IPS DF 6.9 (cell line): ENCODE results near the gene CRAMP1.

Experiments used
- DNase-seq: peaks from one replicate; pipeline ENCODE4 v3.0.0-alpha.2; 2013; ENCODE audit warnings: low read depth, low spot score
- H3K27ac ChIP-seq: one replicate; pipeline ENCODE4 v1.5.1; 2013; ENCODE audit warnings: low read length, control low read depth
- H3K27me3 ChIP-seq: 2 replicates; pipeline ENCODE4 v1.6.1; 2013; ENCODE audit warnings: mild to moderate bottlenecking, low read length; ENCODE audit not compliant: control insufficient read depth, insufficient read depth
- H3K36me3 ChIP-seq: 2 replicates; pipeline ENCODE4 v1.6.1; 2013; ENCODE audit warnings: low read length; ENCODE audit not compliant: control insufficient read depth, insufficient read depth
- H3K4me1 ChIP-seq: 2 replicates; pipeline ENCODE4 v1.6.1; 2013; ENCODE audit warnings: low read length; ENCODE audit not compliant: control insufficient read depth, insufficient read depth
- H3K4me3 ChIP-seq: 2 replicates; pipeline ENCODE4 v1.5.1; 2013; ENCODE audit warnings: mild to moderate bottlenecking, low read length
- H3K9me3 ChIP-seq: 2 replicates; pipeline ENCODE4 v1.6.1; 2013; ENCODE audit warnings: low read length, inconsistent platforms; ENCODE audit not compliant: control insufficient read depth, insufficient read depth
- WGBS: extraction: QIAGEN DNeasy Blood & Tissue Kit; methylation state at CpG from one replicate; pipeline ENCODE4 v1.1.7; 2013; ENCODE audit warnings: mixed read lengths, missing lambda C conversion rate; ENCODE audit not compliant: insufficient read length, insufficient coverage; 5-methylcytosine and 5-hydroxymethylcytosine counted together

The CRAMP1 gene

GRCh38 chr16:1632638-1632970 is 20.4 kb downstream of the CRAMP1 start:
- Histone ChIP-seq H3K36me3 (peaks cover 12% of the 10 kb centered on the region; the same call in 1 of the 2 replicates), H3K27me3 (no peaks in the 10 kb centered on the region), H3K27ac (no peak overlapping the region), H3K9me3 (no peaks in the 10 kb centered on the region), H3K4me1 (no peaks in the 10 kb centered on the region), H3K4me3 (no peak overlapping the region)
- no CpG with 5 or more reads among the region's 13 CpGs for WGBS
- DNase-seq: no peak

DNA sequence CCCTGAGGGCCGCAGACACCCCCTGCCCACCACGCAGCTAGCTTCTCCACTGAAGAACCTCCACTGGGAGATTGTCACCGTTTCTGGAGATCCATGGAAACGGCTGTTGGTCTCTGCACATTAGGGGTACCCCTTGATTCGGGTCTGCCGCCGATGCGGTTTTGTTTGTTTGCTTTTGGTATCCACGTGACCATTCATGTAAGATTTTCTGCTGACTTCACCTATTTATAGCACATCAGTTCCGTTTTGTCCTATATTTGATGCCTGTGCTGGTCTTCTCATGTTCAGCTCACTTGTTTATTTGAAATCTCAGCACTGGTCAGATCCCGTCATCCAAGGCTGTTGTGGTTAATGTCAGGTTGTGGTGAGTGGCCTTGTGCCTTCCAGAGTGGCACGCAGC is 21.1 kb downstream of the CRAMP1 start:
- Histone ChIP-seq H3K27me3 (no peaks in the 10 kb centered on the region), H3K4me1 (no peaks in the 10 kb centered on the region), H3K4me3 (no peak overlapping the region), H3K27ac (no peak overlapping the region), H3K9me3 (no peaks in the 10 kb centered on the region), H3K36me3 (peaks cover 19% of the 10 kb centered on the region)
- no CpG with 5 or more reads among the region's 12 CpGs for WGBS
- no peak for DNase-seq

DNA sequence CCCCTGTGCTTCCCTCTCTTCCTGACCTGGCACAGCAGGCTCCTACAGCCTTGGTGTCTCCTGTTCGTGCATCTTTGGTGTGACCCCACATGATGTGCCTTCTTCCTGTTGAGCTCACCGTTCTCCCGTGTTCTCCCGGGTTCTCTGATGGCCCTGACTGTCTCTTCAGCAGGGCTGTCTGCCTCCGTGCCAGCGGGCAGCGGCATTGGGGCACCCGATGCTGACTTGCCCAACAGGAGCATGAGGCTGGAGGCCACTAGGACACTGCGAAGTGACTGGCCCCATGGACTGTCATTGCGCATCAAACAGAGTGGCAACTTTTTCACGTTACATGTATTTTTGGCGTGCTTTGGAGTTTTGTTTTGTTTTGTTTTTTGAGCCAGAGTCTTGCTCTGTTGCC is 22.4 kb downstream of the CRAMP1 start:
- no peaks in the 10 kb centered on the region for H3K4me1 ChIP-seq
- no peaks in the 10 kb centered on the region for H3K27me3 ChIP-seq
- H3K36me3 ChIP-seq: peaks cover 23% of the 10 kb centered on the region
- no CpG with 5 or more reads among the region's 12 CpGs for WGBS
- H3K27ac ChIP-seq: no peak overlapping the region
- no peaks in the 10 kb centered on the region for H3K9me3 ChIP-seq
- no peak for DNase-seq
- H3K4me3 ChIP-seq: no peak overlapping the region

GRCh38 chr16:1635070-1635469 is 22.9 kb downstream of the CRAMP1 start:
- H3K36me3 ChIP-seq: peaks cover 23% of the 10 kb centered on the region
- DNase-seq: no peak
- H3K27me3 ChIP-seq: no peaks in the 10 kb centered on the region
- no peak overlapping the region for H3K27ac ChIP-seq
- no peak overlapping the region for H3K4me3 ChIP-seq
- no peaks in the 10 kb centered on the region for H3K4me1 ChIP-seq
- WGBS: no CpG with 5 or more reads among the region's 13 CpGs
- no peaks in the 10 kb centered on the region for H3K9me3 ChIP-seq

- no peak overlapping the region for H3K27ac ChIP-seq
- no peaks in the 10 kb centered on the region for H3K27me3 ChIP-seq
- no peak for DNase-seq
- H3K9me3 ChIP-seq: no peaks in the 10 kb centered on the region
- no peaks in the 10 kb centered on the region for H3K4me1 ChIP-seq
- H3K4me3 ChIP-seq: no peak overlapping the region
- WGBS: no CpG with 5 or more reads among the region's 11 CpGs
- H3K36me3 ChIP-seq: peaks cover 36% of the 10 kb centered on the region
Observed at GRCh38 chr16:1637526-1637925, 25.4 kb downstream of the CRAMP1 start.

DNA sequence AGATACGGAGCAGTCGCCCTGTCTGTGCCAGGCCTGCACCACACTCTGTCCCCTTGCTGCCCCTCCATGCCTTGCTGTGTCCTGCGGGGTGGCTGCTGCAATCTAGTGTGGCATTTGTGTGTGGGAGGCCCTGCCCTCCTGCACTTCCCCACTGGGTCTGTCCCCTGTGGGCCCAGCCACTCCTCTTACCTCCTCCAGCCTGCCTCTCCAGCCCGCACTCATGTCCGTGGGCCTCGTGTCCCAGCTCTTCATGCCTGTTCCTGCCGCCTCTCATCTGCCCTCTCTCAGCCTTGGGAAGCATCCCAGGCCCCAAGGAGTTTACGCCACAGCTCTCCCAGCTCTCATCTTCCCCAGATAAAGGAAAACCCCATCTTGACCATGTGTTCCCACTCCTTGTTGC is 26.6 kb downstream of the CRAMP1 start:
- Histone ChIP-seq H3K36me3 (peaks cover 33% of the 10 kb centered on the region), H3K9me3 (no peaks in the 10 kb centered on the region), H3K27ac (no peak overlapping the region), H3K4me1 (no peaks in the 10 kb centered on the region), H3K4me3 (no peak overlapping the region), H3K27me3 (no peaks in the 10 kb centered on the region)
- no peak for DNase-seq
- no CpG with 5 or more reads among the region's 8 CpGs for WGBS

- Histone ChIP-seq H3K4me1 (no peaks in the 10 kb centered on the region), H3K9me3 (no peaks in the 10 kb centered on the region), H3K27me3 (no peaks in the 10 kb centered on the region), H3K36me3 (peaks cover 38% of the 10 kb centered on the region), H3K4me3 (no peak overlapping the region), H3K27ac (no peak overlapping the region)
- whole genome bisulfite sequencing: no CpG with 5 or more reads among the region's 2 CpGs
- DNase-seq: no peak
Observed at GRCh38 chr16:1639282-1639681, 27.1 kb downstream of the CRAMP1 start.

DNA sequence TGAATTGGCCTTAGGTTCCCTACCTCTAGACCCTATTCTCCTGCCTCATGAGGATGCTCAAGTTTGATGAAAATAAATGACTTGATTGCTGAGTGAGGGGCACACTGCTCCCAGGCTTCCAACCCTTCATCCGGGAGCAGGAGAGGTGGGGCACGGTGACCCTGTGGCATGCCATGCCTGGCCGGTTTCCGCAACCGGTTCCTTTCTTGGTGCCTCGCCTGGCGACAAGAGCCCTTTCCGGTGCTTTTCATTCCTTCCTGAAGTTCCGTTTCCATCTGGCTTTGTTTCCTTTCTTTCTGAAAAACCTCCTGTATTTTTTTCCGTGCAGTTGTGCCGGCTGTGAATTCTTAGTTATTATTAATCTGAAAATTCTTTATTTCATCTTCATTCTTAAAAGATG is 27.7 kb downstream of the CRAMP1 start:
- H3K4me1 ChIP-seq: no peaks in the 10 kb centered on the region
- no peaks in the 10 kb centered on the region for H3K9me3 ChIP-seq
- no CpG with 5 or more reads among the region's 11 CpGs for WGBS
- no peaks in the 10 kb centered on the region for H3K27me3 ChIP-seq
- no peak for DNase-seq
- H3K4me3 ChIP-seq: no peak overlapping the region
- peaks cover 40% of the 10 kb centered on the region for H3K36me3 ChIP-seq
- no peak overlapping the region for H3K27ac ChIP-seq

DNA sequence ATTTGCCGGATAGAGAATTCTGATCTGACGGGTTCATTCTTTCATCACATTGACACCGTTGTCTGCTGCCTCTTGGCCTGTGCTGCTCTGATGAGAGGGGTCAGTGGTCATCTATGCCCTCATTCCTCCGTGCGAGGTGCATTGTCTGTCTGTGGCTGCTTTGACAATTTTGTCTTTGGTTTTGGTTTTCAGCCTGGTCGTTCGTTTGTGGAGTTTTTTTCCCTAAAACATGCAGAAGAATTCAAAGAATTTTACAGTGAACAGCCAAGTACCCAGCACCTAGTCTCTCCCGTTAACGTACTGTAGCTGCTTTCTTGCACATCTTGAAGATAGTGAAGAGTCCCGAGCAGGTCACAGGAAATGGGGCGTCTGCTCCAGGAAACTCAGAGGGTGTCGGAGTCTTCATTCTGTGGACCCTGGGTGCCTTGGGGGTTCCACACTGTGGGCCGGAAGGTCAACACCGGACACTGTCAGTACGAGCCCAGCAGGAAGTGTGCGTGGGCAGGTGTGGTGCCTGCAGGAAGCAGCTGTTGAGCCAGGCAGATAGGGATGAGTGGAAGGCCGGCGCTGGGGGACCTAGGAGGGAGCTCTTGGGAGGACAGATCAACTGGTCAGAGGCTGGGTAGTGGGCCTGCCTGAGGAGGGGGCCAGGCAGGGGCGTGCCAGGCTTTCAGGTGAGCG is 28.2 kb downstream of the CRAMP1 start:
- no CpG with 5 or more reads among the region's 20 CpGs for WGBS
- Histone ChIP-seq H3K27ac (no peak overlapping the region), H3K27me3 (no peaks in the 10 kb centered on the region), H3K4me3 (no peak overlapping the region), H3K4me1 (no peaks in the 10 kb centered on the region), H3K9me3 (no peaks in the 10 kb centered on the region), H3K36me3 (peaks cover 41% of the 10 kb centered on the region)
- no peak for DNase-seq

DNA sequence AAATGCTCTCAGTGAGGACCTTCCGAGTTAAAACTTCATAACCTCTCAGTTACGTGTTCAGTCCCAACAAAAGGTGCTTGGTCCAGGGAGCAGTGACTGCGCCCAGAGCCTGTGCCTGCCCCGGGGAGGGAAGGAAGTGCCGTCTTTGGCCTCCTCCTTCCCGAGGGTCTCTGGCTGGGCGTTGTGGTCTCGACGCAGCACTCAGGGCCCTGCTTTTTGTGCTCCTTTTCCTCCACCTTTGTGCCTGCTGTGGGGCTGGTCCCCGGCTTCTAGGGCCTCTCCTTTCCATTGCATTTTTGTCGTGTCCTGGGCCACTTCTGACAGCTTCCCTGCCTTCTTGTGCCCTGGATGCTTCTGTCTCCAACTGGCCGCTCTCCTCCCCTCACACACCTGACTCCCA is 29.1 kb downstream of the CRAMP1 start:
- no peak for DNase-seq
- H3K4me3 ChIP-seq: no peak overlapping the region
- WGBS: no CpG with 5 or more reads among the region's 12 CpGs
- H3K36me3 ChIP-seq: peaks cover 43% of the 10 kb centered on the region
- H3K27me3 ChIP-seq: no peaks in the 10 kb centered on the region
- H3K27ac ChIP-seq: no peak overlapping the region
- no peaks in the 10 kb centered on the region for H3K4me1 ChIP-seq
- H3K9me3 ChIP-seq: no peaks in the 10 kb centered on the region

GRCh38 chr16:1642148-1642547 is 30.0 kb downstream of the CRAMP1 start:
- DNase-seq: no peak
- Histone ChIP-seq H3K4me3 (no peak overlapping the region), H3K9me3 (no peaks in the 10 kb centered on the region), H3K27me3 (no peaks in the 10 kb centered on the region), H3K36me3 (peaks cover 43% of the 10 kb centered on the region), H3K27ac (no peak overlapping the region), H3K4me1 (no peaks in the 10 kb centered on the region)
- WGBS: no CpG with 5 or more reads among the region's 5 CpGs
